CMK (cell line): Measurements from ENCODE around the gene RAMP2.
"Not testable (repeated sequence)": the region's sequence is repeated elsewhere in the genome, so short reads cannot be mapped to it uniquely, and the experiment has no call there.

Experiments used
- DNase-seq: peaks from one replicate; pipeline ENCODE4 v3.0.0-alpha.2; 2010; ENCODE audit warnings: low read depth

RAMP2 gene

GRCh38 chr17:42769964-42770363 is 8.9 kb downstream of the RAMP2 start:
- DNase-seq = not testable (repeated sequence)

GRCh38 chr17:42772945-42773289 is 11.9 kb downstream of the RAMP2 start:
- no peak for DNase-seq

- peak; percentile 81 for DNase-seq
Measured at GRCh38 chr17:42773290-42774035, 12.4 kb downstream of the RAMP2 start, which contains the start of gene VPS25. Gene VPS25 (plus strand): TSS chr17:42773449. CDS start chr17:42773476, 27 bp downstream.

- no peak for DNase-seq
Measured at GRCh38 chr17:42774066-42774745, 13.2 kb downstream of the RAMP2 start.

GRCh38 chr17:42775534-42776098 is 14.6 kb downstream of the RAMP2 start:
- DNase-seq = no peak

- DNase-seq = no peak
Measured at GRCh38 chr17:42778570-42778969, 17.5 kb downstream of the RAMP2 start.

GRCh38 chr17:42779304-42779935 is 18.4 kb downstream of the RAMP2 start:
- no peak for DNase-seq

- no peak for DNase-seq
Measured at GRCh38 chr17:42779936-42780850, 19.2 kb downstream of the RAMP2 start, which contains the start of gene WNK4. Gene WNK4 (plus strand): TSS chr17:42780610. CDS start chr17:42780699, 89 bp downstream.

GRCh38 chr17:42780851-42781638 is 20.0 kb downstream of the RAMP2 start:
- DNase-seq = no peak

GRCh38 chr17:42781639-42782165 is 20.7 kb downstream of the RAMP2 start:
- no peak for DNase-seq

- no peak for DNase-seq
Measured at GRCh38 chr17:42782166-42783061, 21.4 kb downstream of the RAMP2 start.

GRCh38 chr17:42783062-42783790 is 22.2 kb downstream of the RAMP2 start:
- DNase-seq = no peak

GRCh38 chr17:42783791-42784138 is 22.7 kb downstream of the RAMP2 start:
- no peak for DNase-seq

GRCh38 chr17:42784409-42784808 is 23.4 kb downstream of the RAMP2 start:
- no peak for DNase-seq

GRCh38 chr17:42784811-42785592 is 24.0 kb downstream of the RAMP2 start:
- DNase-seq = no peak

- DNase-seq = no peak
Measured at GRCh38 chr17:42787266-42787665, 26.2 kb downstream of the RAMP2 start.

- no peak for DNase-seq
Measured at GRCh38 chr17:42791948-42792347, 30.9 kb downstream of the RAMP2 start.

- DNase-seq = no peak
Measured at GRCh38 chr17:42792545-42792944, 31.5 kb downstream of the RAMP2 start.
